ENCODE results near the gene PDRG1.

Gene PDRG1

DNA sequence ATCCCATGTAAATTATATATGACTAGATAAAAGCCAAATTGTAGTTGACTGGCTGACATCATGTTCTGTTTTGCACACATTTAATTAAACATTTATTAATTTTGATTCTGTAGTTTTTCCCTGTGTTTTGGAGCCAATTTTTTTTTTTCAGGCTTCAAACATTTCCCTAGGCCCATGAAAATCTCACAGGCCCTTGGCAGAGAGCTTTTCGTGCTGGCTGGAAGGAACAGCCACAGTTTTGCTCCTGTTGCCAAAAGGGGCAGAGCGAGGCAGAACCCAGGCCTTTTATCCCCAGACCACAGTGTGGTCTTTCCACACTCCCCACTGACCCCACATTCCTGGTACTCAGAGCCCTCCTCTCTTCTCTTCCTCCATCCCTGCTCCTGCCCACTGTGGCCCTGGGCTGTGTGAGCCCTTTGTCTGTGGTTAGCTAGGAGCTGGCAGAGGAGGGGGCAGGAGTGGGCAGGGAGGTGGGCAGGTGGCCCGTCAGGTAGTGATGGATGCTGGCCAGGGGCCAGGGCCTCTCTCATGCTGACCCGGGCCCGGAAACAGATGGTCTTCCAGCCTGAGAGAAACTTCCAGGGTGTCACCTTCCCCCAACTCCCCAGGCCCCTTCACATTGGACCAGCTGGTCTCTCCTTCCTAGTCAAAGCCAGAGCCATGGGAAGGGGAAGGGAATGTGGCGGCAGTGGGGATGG lies 38.9 kb upstream of the PDRG1 start:
- TF ChIP-seq, protein P1, sequence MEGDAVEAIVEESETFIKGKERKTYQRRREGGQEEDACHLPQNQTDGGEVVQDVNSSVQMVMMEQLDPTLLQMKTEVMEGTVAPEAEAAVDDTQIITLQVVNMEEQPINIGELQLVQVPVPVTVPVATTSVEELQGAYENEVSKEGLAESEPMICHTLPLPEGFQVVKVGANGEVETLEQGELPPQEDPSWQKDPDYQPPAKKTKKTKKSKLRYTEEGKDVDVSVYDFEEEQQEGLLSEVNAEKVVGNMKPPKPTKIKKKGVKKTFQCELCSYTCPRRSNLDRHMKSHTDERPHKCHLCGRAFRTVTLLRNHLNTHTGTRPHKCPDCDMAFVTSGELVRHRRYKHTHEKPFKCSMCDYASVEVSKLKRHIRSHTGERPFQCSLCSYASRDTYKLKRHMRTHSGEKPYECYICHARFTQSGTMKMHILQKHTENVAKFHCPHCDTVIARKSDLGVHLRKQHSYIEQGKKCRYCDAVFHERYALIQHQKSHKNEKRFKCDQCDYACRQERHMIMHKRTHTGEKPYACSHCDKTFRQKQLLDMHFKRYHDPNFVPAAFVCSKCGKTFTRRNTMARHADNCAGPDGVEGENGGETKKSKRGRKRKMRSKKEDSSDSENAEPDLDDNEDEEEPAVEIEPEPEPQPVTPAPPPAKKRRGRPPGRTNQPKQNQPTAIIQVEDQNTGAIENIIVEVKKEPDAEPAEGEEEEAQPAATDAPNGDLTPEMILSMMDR (IDR thresholded peaks at IDR 0.05; ENCODE audit: poor library complexity, severe bottlenecking) = no peak
- ATAC-seq (ENCODE audit: low read depth) (no peak), DNase-seq (ENCODE audit: low spot score) (no peak)
- H3K27me3 ChIP-seq (ENCODE audit: insufficient read depth, poor library complexity, severe bottlenecking) = peaks cover 37% of the 10 kb centered on the region
- no peak overlapping the region for H3K4me3 ChIP-seq (ENCODE audit: severe bottlenecking)
- H3K9me3 ChIP-seq (ENCODE audit: severe bottlenecking) = no peaks in the 10 kb centered on the region
- no peak overlapping the region for H3K27ac ChIP-seq (ENCODE audit: poor library complexity, severe bottlenecking)
- no peaks in the 10 kb centered on the region for H3K36me3 ChIP-seq (ENCODE audit: low read depth)
- no peaks in the 10 kb centered on the region for H3K4me1 ChIP-seq (ENCODE audit: insufficient read depth, poor library complexity, severe bottlenecking)

GRCh38 chr20:31989030-31989645 lies 37.3 kb upstream of the PDRG1 start:
- H3K4me1 ChIP-seq (ENCODE audit: insufficient read depth, poor library complexity, severe bottlenecking) = no peaks in the 10 kb centered on the region
- no peaks in the 10 kb centered on the region for H3K36me3 ChIP-seq (ENCODE audit: low read depth)
- no peak overlapping the region for H3K27ac ChIP-seq (ENCODE audit: poor library complexity, severe bottlenecking)
- TF ChIP-seq, protein P1 (IDR thresholded peaks at IDR 0.05; ENCODE audit: poor library complexity, severe bottlenecking) = no peak
- peaks cover 20% of the 10 kb centered on the region for H3K27me3 ChIP-seq (ENCODE audit: insufficient read depth, poor library complexity, severe bottlenecking)
- no peak overlapping the region for H3K4me3 ChIP-seq (ENCODE audit: severe bottlenecking)
- DNase-seq (ENCODE audit: low spot score) (no peak), ATAC-seq (ENCODE audit: low read depth) (no peak)
- H3K9me3 ChIP-seq (ENCODE audit: severe bottlenecking) = no peaks in the 10 kb centered on the region

DNA sequence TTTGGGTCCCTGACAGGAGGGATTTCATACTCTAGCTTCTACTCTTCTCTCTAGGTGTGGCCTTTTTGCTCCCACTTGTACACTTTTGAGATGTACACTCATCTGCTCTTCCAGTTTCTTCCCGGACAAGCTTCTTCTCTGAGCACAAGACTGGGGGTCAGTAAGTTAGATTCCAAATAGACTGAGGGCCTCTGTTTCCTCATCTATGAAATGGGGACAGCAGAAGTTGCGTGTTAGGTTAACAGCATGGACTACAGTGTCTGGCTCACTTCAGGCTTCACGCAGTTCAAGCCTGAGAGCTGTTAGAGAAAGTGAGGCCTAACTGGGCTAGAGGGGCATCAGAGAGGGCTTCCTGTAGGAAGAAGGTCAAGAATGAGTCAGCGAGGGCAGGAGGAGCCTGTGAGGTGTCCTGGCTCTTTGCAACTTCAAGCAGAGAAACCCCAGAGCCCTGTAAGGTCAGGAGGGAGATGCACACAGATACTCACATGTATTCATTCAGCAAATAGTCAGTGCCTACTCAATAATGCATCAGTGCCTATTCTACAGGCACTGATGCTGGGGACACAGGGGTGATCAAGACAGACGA lies 36.7 kb upstream of the PDRG1 start:
- DNase-seq (ENCODE audit: low spot score) = no peak
- peak overlapping the region; percentile 21 for H3K27ac ChIP-seq (ENCODE audit: poor library complexity, severe bottlenecking)
- no peaks in the 10 kb centered on the region for H3K9me3 ChIP-seq (ENCODE audit: severe bottlenecking)
- no peak overlapping the region for H3K4me3 ChIP-seq (ENCODE audit: severe bottlenecking)
- ATAC-seq (ENCODE audit: low read depth) = 0 out of 3 replicates have a peak, but pooled peaks have one; percentile 2
- peaks cover 14% of the 10 kb centered on the region for H3K27me3 ChIP-seq (ENCODE audit: insufficient read depth, poor library complexity, severe bottlenecking)
- no peaks in the 10 kb centered on the region for H3K4me1 ChIP-seq (ENCODE audit: insufficient read depth, poor library complexity, severe bottlenecking)
- H3K36me3 ChIP-seq (ENCODE audit: low read depth) = no peaks in the 10 kb centered on the region
- TF ChIP-seq, protein P1 (IDR thresholded peaks at IDR 0.05; ENCODE audit: poor library complexity, severe bottlenecking) = no peak

- DNase-seq (ENCODE audit: low spot score) (no peak), ATAC-seq (ENCODE audit: low read depth) (peak; percentile 83)
- Histone ChIP-seq H3K27ac (ENCODE audit: poor library complexity, severe bottlenecking) (peak overlapping the region; percentile 21), H3K27me3 (ENCODE audit: insufficient read depth, poor library complexity, severe bottlenecking) (peaks cover 6% of the 10 kb centered on the region), H3K4me1 (ENCODE audit: insufficient read depth, poor library complexity, severe bottlenecking) (no peaks in the 10 kb centered on the region), H3K4me3 (ENCODE audit: severe bottlenecking) (no peak overlapping the region), H3K9me3 (ENCODE audit: severe bottlenecking) (no peaks in the 10 kb centered on the region), H3K36me3 (ENCODE audit: low read depth) (no peaks in the 10 kb centered on the region)
- TF ChIP-seq, protein P1 (IDR thresholded peaks at IDR 0.05; ENCODE audit: poor library complexity, severe bottlenecking) = no peak
These were observed 35.9 kb upstream of the PDRG1 start for GRCh38 chr20:31987744-31988143.
